ENCODE data around the gene GRK2. TPM values are rescaled to one million over a fixed set of nuclear protein-coding genes. Genes with fewer than 3 reads are reported as not detected.
A peak's percentile ranks its signal among the peaks of the same experiment; 100 is the strongest.

GRK2 gene
- total RNA-seq, 4 donors from 2014 or later: 42.6 to 106 (median 50.7) TPM

- ATAC-seq (ENCODE audit: low FRiP score): no peak
- DNase-seq (ENCODE audit: low spot score): no peak
- no peak for TF ChIP-seq CTCF (IDR thresholded peaks at IDR 0.05)
These were observed 4.2 kb upstream of the GRK2 start for GRCh38 chr11:67261946-67262681.

- ATAC-seq (ENCODE audit: low FRiP score) (peak; percentile 67), DNase-seq (ENCODE audit: low spot score) (peak; percentile 49)
- peak in 2 of 3 donors; percentile 26 to 52 for TF ChIP-seq CTCF (IDR thresholded peaks at IDR 0.05)
These were observed 3.3 kb upstream of the GRK2 start for GRCh38 chr11:67262731-67263675.

DNA sequence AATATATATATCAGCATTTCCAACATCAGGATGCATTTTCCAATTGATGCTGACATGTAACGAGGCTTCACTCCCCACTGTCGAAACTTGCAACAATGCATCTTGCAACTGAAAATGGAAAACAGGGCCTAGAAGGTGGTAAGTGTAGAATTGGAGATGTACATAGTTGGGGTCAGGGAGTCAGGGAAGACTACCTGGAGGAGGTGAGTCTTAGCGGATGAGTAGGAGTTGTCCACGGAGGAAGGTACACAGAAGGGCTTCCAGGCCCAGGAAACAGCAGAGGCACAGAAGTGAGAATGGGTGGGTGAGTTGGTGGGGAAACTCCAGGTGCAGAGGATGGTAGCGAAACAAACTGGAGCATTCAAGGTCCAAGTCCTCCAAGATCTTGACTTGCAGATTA is 2.0 kb upstream of the GRK2 start:
- DNase-seq (ENCODE audit: low spot score): no peak
- TF ChIP-seq CTCF (IDR thresholded peaks at IDR 0.05): no peak
- no peak for ATAC-seq (ENCODE audit: low FRiP score)

- ATAC-seq (ENCODE audit: low FRiP score) (no peak), DNase-seq (ENCODE audit: low spot score) (no peak)
- TF ChIP-seq CTCF (IDR thresholded peaks at IDR 0.05): no peak
These were observed 1.2 kb upstream of the GRK2 start for GRCh38 chr11:67264877-67265632.

DNA sequence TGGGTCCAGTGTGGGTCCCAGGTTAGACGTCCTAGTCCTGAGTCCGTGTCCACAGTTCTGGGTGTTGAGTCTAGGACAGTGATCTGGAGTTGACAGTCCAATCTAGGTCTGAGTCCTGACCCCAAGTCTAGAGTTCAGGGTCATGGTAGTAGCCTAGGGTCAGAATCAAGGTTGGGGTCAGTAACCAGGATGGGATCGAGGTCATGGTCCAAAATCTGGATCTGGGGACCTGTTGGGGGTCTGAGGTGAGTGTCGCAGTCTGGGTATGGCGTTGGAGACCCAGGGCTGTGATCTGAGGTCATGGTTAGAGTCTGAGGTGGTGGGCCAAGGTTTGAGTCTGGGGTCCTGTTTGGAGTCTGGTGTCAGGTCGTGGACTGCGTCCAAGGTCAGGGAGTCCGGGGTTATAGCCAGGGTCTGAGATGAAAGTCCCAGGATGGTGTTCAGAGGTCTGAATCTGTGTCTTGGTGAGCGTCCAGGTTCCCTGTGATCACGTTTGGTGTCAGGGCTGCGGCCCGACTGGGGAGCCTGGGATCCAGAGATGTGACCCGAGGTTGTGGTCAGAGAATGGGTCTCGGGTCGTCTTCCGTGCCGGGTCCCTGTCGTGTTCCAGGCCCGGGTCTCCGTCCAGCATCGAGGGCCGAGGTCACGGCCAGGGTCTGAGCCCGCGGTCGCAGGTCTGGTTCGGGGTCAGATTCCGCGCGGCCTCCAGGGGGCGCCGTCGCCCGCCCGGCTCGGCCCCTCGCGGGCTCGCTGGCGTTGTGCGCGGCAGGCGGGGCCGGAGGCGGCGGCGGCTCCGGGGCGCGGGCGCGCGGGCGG is 432 bp upstream of the GRK2 start:
- peak in 2 of 3 donors; percentile 46 to 76 for TF ChIP-seq CTCF (IDR thresholded peaks at IDR 0.05)
- peak; percentile 47 for DNase-seq (ENCODE audit: low spot score)
- peak; percentile 68 for ATAC-seq (ENCODE audit: low FRiP score)
